Measurements from ENCODE around the gene PAK3.

The PAK3 gene

GRCh38 chrX:111095974-111096895, at the start of gene PAK3:
PAK3 (plus strand) TSS chrX:111096191; CDS start chrX:111123104, 26,913 bp downstream.
- Histone ChIP-seq H3K9me3 (ENCODE audit: severe bottlenecking) (no peaks in the 10 kb centered on the region), H3K4me3 (ENCODE audit: low read depth, low read length) (peak within 1 kb of the TSS; percentile 47), H3K27ac (no peak within 1 kb of the TSS), H3K36me3 (no peaks in the 10 kb centered on the region), H3K27me3 (ENCODE audit: insufficient read depth, low read depth, severe bottlenecking) (peaks cover 50% of the 10 kb centered on the region)
- peak; percentile 37 for DNase-seq
- no peak for TF ChIP-seq CTCF (IDR thresholded peaks at IDR 0.05; ENCODE audit: low read depth, low read length)

DNA sequence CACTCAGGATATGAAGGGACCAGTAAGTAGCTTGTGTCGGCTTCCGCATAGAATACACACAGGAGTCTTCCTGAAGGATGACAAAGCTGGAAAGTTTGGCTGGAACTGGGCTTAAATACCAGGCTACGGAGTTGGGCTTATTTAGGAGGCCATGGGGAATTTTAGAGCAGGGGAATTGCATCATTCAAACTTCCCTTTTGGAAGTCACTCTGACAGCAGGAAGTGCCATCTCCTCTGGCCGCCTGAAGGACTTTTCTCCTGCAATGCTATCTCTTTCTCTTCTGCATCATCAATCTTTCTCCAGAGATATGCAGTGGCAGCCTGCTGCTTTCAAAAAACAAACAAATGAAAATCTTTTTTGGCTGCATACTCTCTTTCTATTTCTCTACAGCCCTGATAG, 48.4 kb upstream of the PAK3 start:
- Histone ChIP-seq H3K4me3 (ENCODE audit: low read depth, low read length) (no peak overlapping the region), H3K36me3 (no peaks in the 10 kb centered on the region), H3K27me3 (ENCODE audit: insufficient read depth, low read depth, severe bottlenecking) (peaks cover 87% of the 10 kb centered on the region), H3K9me3 (ENCODE audit: severe bottlenecking) (no peaks in the 10 kb centered on the region), H3K27ac (no peak overlapping the region)
- DNase-seq, result no peak
- TF ChIP-seq CTCF (IDR thresholded peaks at IDR 0.05; ENCODE audit: low read depth, low read length), result no peak

- no peak for DNase-seq
- TF ChIP-seq CTCF (IDR thresholded peaks at IDR 0.05; ENCODE audit: low read depth, low read length), result no peak
- no peak overlapping the region for H3K27ac ChIP-seq
Observed at GRCh38 chrX:111052478-111052877, 43.5 kb upstream of the PAK3 start.

DNA sequence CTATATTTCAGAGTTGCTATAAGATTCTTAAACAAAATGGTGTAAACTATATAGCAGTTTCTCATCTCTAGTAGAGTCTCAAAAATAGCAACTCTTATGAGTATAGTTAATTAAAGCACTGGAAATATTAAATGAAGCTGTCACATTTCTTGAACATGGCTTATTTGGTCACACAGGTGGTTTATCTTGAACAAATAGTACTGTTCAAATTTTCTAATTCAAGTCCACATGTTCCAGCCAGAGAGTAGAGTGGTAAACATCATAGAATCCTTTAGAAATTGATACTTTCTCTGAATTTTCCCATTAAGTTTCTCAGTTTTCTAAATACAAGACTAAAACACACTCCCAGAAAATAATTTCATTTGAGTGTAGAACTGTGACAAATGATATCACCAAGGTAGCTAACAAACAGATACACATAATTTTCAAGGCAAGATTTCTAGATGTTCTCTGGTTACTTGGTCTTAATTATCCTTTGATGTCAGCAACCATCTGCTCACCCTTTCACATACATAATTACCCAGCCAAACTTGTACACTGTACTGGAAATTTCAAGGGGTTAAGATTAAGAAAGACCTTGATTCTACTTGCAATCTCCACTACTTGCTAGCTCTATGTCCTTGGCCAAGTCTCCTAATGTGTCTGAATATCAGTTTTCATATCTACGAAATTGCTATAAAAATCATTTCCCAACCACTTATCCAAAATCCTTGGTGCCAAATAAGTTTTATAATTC, 24.3 kb upstream of the PAK3 start:
- TF ChIP-seq CTCF (IDR thresholded peaks at IDR 0.05; ENCODE audit: low read depth, low read length), result no peak
- peaks cover 41% of the 10 kb centered on the region for H3K27me3 ChIP-seq (ENCODE audit: insufficient read depth, low read depth, severe bottlenecking)
- no peak for DNase-seq

More at GRCh38 chrX:111052478-111052877, 43.5 kb upstream of the PAK3 start:
- Histone ChIP-seq H3K36me3 (no peaks in the 10 kb centered on the region), H3K9me3 (ENCODE audit: severe bottlenecking) (no peaks in the 10 kb centered on the region), H3K4me3 (ENCODE audit: low read depth, low read length) (no peak overlapping the region), H3K27me3 (ENCODE audit: insufficient read depth, low read depth, severe bottlenecking) (peaks cover 63% of the 10 kb centered on the region)

GRCh38 chrX:111083081-111083480, 12.9 kb upstream of the PAK3 start:
- H3K36me3 ChIP-seq, result no peaks in the 10 kb centered on the region
- no peak for DNase-seq
- no peak overlapping the region for H3K27ac ChIP-seq
- peaks cover 19% of the 10 kb centered on the region for H3K27me3 ChIP-seq (ENCODE audit: insufficient read depth, low read depth, severe bottlenecking)
- H3K9me3 ChIP-seq (ENCODE audit: severe bottlenecking), result no peaks in the 10 kb centered on the region
- H3K4me3 ChIP-seq (ENCODE audit: low read depth, low read length), result no peak overlapping the region
- TF ChIP-seq CTCF (IDR thresholded peaks at IDR 0.05; ENCODE audit: low read depth, low read length), result no peak

More for the DNA sequence above, 24.3 kb upstream of the PAK3 start:
- Histone ChIP-seq H3K36me3 (no peaks in the 10 kb centered on the region), H3K27ac (no peak overlapping the region), H3K4me3 (ENCODE audit: low read depth, low read length) (no peak overlapping the region), H3K9me3 (ENCODE audit: severe bottlenecking) (no peaks in the 10 kb centered on the region)

All from WERI-Rb-1 (cell line).